GM18526 (cell line): ENCODE results near the gene PSME2.

Experiments
- POLR2A ChIP-seq: IDR thresholded peaks from 3 replicates; pipeline ENCODE4 v1.6.1; 2011; ENCODE audit not compliant: insufficient read length; ENCODE audit errors: extremely low read depth

PSME2 gene

GRCh38 chr14:24135834-24136683 is 10.4 kb downstream of the PSME2 start, which contains the start of gene PSME1:
Gene PSME1, plus strand, starts transcription at chr14:24136194. Its CDS starts 69 bp downstream, at chr14:24136263.
- TF ChIP-seq POLR2A, result peak; percentile 53

- TF ChIP-seq POLR2A, result no peak
These were observed 10.9 kb downstream of the PSME2 start for GRCh38 chr14:24135584-24135833.

GRCh38 chr14:24133735-24134134 is 12.7 kb downstream of the PSME2 start:
- TF ChIP-seq POLR2A, result no peak

- TF ChIP-seq POLR2A, result no peak
These were observed 13.4 kb downstream of the PSME2 start for GRCh38 chr14:24132976-24133375.

GRCh38 chr14:24132061-24132685 is 14.2 kb downstream of the PSME2 start:
- no peak for TF ChIP-seq POLR2A

GRCh38 chr14:24131549-24131966 is 14.9 kb downstream of the PSME2 start:
- no peak for TF ChIP-seq POLR2A

- no peak for TF ChIP-seq POLR2A
These were observed 15.5 kb downstream of the PSME2 start for GRCh38 chr14:24130717-24131548.

- no peak for TF ChIP-seq POLR2A
These were observed 16.1 kb downstream of the PSME2 start, which contains the start of gene FITM1 for GRCh38 chr14:24130380-24130716. Gene FITM1, plus strand, starts transcription at chr14:24130659. Its CDS starts 905 bp downstream, at chr14:24131564.

- no peak for TF ChIP-seq POLR2A
These were observed 16.9 kb downstream of the PSME2 start for GRCh38 chr14:24129410-24129998.

GRCh38 chr14:24127673-24128072 is 18.7 kb downstream of the PSME2 start:
- no peak for TF ChIP-seq POLR2A

- TF ChIP-seq POLR2A, result no peak
These were observed 19.5 kb downstream of the PSME2 start for GRCh38 chr14:24126939-24127338.

- no peak for TF ChIP-seq POLR2A
These were observed 22.7 kb downstream of the PSME2 start for GRCh38 chr14:24123424-24124417.

GRCh38 chr14:24122898-24123297 is 23.5 kb downstream of the PSME2 start:
- no peak for TF ChIP-seq POLR2A

GRCh38 chr14:24122416-24122815 is 24.0 kb downstream of the PSME2 start:
- TF ChIP-seq POLR2A, result no peak
